ENCODE results near the gene PPP3CA.
"Not testable (repeated sequence)": the region's sequence is repeated elsewhere in the genome, so short reads cannot be mapped to it uniquely, and the experiment has no call there.

The PPP3CA gene

GRCh38 chr4:101136373-101137370, 210.7 kb downstream of the PPP3CA start:
- no peak for ATAC-seq (ENCODE audit: low read depth)
- H3K27ac ChIP-seq (ENCODE audit: poor library complexity, severe bottlenecking), result no peak overlapping the region
- no peak for TF ChIP-seq CTCF (IDR thresholded peaks at IDR 0.05; ENCODE audit: poor library complexity, severe bottlenecking)
- no peaks in the 10 kb centered on the region for H3K36me3 ChIP-seq (ENCODE audit: low read depth)
- no peak overlapping the region for H3K4me3 ChIP-seq (ENCODE audit: severe bottlenecking)
- H3K4me1 ChIP-seq (ENCODE audit: insufficient read depth, poor library complexity, severe bottlenecking), result no peaks in the 10 kb centered on the region
- H3K9me3 ChIP-seq (ENCODE audit: severe bottlenecking), result no peaks in the 10 kb centered on the region
- no peak for DNase-seq (ENCODE audit: low spot score)
- no peaks in the 10 kb centered on the region for H3K27me3 ChIP-seq (ENCODE audit: insufficient read depth, poor library complexity, severe bottlenecking)

- Histone ChIP-seq H3K4me3 (ENCODE audit: severe bottlenecking) (no peak overlapping the region), H3K27ac (ENCODE audit: poor library complexity, severe bottlenecking) (no peak overlapping the region), H3K9me3 (ENCODE audit: severe bottlenecking) (no peaks in the 10 kb centered on the region)
Measured at GRCh38 chr4:101135371-101136010, 211.8 kb downstream of the PPP3CA start.

DNA sequence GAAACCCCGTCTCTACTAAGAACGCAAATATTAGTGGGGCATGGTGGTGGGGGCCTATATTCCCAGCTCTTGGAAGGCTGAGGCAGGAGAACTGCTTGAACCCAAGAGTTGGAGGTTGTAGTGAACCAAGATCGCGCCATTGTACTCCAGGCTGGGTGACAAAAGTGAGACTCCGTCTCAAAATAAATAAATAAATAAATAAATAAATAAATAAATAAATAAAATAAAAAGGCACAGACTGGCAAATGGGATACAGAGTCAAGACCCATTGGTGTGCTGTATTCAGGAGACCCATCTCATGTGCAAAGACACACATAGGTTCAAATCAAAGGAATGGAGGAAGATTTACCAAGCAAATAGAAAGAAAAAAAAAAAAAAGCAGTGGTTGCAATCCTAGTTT, 216.3 kb downstream of the PPP3CA start:
- not testable (repeated sequence) for H3K4me3 ChIP-seq (ENCODE audit: severe bottlenecking); H3K9me3 ChIP-seq (ENCODE audit: severe bottlenecking); DNase-seq (ENCODE audit: low spot score); H3K36me3 ChIP-seq (ENCODE audit: low read depth); H3K27ac ChIP-seq (ENCODE audit: poor library complexity, severe bottlenecking); H3K27me3 ChIP-seq (ENCODE audit: insufficient read depth, poor library complexity, severe bottlenecking); ATAC-seq (ENCODE audit: low read depth); H3K4me1 ChIP-seq (ENCODE audit: insufficient read depth, poor library complexity, severe bottlenecking)

More at GRCh38 chr4:101135371-101136010, 211.8 kb downstream of the PPP3CA start:
- ATAC-seq (ENCODE audit: low read depth) (no peak), DNase-seq (ENCODE audit: low spot score) (no peak)
- Histone ChIP-seq H3K36me3 (ENCODE audit: low read depth) (no peaks in the 10 kb centered on the region), H3K27me3 (ENCODE audit: insufficient read depth, poor library complexity, severe bottlenecking) (no peaks in the 10 kb centered on the region), H3K4me1 (ENCODE audit: insufficient read depth, poor library complexity, severe bottlenecking) (no peaks in the 10 kb centered on the region)
- TF ChIP-seq CTCF (IDR thresholded peaks at IDR 0.05; ENCODE audit: poor library complexity, severe bottlenecking), result no peak

GRCh38 chr4:101128898-101129297, 218.4 kb downstream of the PPP3CA start:
- H3K4me3 ChIP-seq (ENCODE audit: severe bottlenecking); H3K27ac ChIP-seq (ENCODE audit: poor library complexity, severe bottlenecking); H3K9me3 ChIP-seq (ENCODE audit: severe bottlenecking); ATAC-seq (ENCODE audit: low read depth); H3K4me1 ChIP-seq (ENCODE audit: insufficient read depth, poor library complexity, severe bottlenecking); H3K36me3 ChIP-seq (ENCODE audit: low read depth); DNase-seq (ENCODE audit: low spot score); H3K27me3 ChIP-seq (ENCODE audit: insufficient read depth, poor library complexity, severe bottlenecking): not testable (repeated sequence)

DNA sequence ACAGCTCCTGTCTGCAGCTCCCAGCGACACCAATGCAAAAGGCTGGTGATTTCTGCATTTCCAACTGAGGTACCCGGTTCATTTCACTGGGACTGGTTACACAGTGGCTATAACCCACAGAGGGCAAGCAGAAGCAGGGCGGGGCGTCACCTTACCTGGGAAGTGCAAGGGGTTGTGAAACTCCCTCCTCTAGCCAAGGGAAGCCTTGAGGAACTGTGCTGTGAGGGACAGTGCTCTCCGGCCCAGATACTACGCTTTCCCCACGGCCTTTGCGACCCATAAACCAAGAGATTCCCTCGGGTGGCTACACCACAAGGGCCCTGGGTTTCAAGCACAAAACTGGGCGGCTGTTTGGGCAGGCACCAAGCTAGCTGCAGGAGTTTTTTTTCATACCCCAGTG, 218.9 kb downstream of the PPP3CA start:
- ATAC-seq (ENCODE audit: low read depth) (no peak), DNase-seq (ENCODE audit: low spot score) (no peak)
- H3K27me3 ChIP-seq (ENCODE audit: insufficient read depth, poor library complexity, severe bottlenecking), result no peaks in the 10 kb centered on the region

More for the DNA sequence above, 218.9 kb downstream of the PPP3CA start:
- Histone ChIP-seq H3K4me1 (ENCODE audit: insufficient read depth, poor library complexity, severe bottlenecking) (no peaks in the 10 kb centered on the region), H3K4me3 (ENCODE audit: severe bottlenecking) (no peak overlapping the region), H3K27ac (ENCODE audit: poor library complexity, severe bottlenecking) (no peak overlapping the region), H3K9me3 (ENCODE audit: severe bottlenecking) (no peaks in the 10 kb centered on the region), H3K36me3 (ENCODE audit: low read depth) (no peaks in the 10 kb centered on the region)
- no peak for TF ChIP-seq CTCF (IDR thresholded peaks at IDR 0.05; ENCODE audit: poor library complexity, severe bottlenecking)

Measured in RWPE2 (cell line).